Astrocyte of the cerebellum (primary cell): ENCODE data around the gene FAM53B.

Source experiments
- DNase-seq: peaks from one replicate; pipeline ENCODE4 v3.0.0-alpha.2; 2011; ENCODE audit warnings: low read depth
- H3K4me3 ChIP-seq: 2 replicates; pipeline ENCODE4 v1.5.1; 2011; ENCODE audit warnings: mild to moderate bottlenecking, low read depth, low read length, moderate library complexity
- CTCF ChIP-seq: IDR thresholded peaks from 2 replicates; pipeline ENCODE4 v1.5.1; 2012; ENCODE audit warnings: low read length, low read depth, moderate library complexity, mild to moderate bottlenecking; ENCODE audit errors: missing control alignments
- in situ Hi-C: cut with HindIII; loops from 2 replicates; pipeline ENCODE4 v1.10.0; 2017; ENCODE audit warnings: low sequenced_read_pairs

The FAM53B gene

GRCh38 chr10:124646483-124647352 is 97.5 kb downstream of the FAM53B start:
- no peak for TF ChIP-seq CTCF
- no peak overlapping the region for H3K4me3 ChIP-seq
- DNase-seq, result no peak
- in situ Hi-C loops, result no loop called here

DNA sequence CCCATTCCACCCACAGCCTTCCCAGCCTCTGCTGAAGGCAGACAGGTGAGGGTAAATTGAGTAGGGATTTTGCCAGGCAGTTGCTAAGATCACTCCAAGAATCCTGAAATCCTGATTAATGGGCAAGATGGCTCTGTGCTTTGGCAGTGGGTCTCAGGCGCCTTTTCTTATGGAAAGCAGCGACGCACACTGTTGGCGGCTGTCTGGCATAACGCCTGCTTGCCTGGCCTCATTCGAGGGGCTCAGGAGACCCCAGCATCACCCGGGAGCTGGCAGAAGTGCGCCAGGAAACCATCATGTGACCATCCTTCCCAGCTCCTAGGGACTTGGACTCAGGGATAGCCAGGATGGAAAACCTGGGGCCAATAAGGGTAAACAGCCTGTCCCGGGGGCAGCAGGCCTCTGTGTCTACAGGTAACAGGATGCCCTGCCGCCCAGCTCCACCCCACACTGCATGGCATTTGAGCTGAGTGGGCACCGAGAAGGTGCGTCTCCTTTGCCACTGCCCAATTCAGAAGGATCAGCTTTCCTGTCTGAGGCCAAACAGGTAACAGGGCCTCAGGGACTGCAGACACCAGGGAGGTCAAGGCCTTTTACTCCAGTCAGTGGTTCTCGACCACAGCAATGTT is 98.6 kb downstream of the FAM53B start:
- no peak for DNase-seq
- in situ Hi-C loops, result no loop called here
- no peak overlapping the region for H3K4me3 ChIP-seq
- TF ChIP-seq CTCF, result no peak

- in situ Hi-C loops, result no loop called here
- no peak overlapping the region for H3K4me3 ChIP-seq
- no peak for DNase-seq
- TF ChIP-seq CTCF, result no peak
Measured at GRCh38 chr10:124644771-124645415, 99.3 kb downstream of the FAM53B start.

DNA sequence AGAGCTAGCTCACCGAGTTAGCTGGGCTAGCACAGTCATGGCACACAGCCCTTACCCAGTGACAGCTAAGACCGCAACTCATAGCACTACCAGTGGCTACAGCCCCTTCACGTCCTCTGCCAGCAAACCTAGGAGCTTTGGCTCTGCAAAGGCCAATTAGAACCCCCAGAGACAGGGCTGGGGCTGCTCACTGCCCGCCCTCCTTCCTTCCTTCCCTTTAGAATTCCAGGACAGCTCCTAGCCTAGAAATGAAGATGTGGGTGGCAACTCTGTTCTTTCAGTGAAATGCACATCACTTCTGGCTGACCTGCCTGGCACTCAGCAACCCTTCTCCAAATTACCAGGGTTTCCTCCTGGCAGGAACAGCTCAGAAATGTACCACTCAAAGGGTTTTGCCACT is 99.9 kb downstream of the FAM53B start:
- in situ Hi-C loops, result no loop called here
- no peak overlapping the region for H3K4me3 ChIP-seq
- TF ChIP-seq CTCF, result no peak
- DNase-seq, result no peak

DNA sequence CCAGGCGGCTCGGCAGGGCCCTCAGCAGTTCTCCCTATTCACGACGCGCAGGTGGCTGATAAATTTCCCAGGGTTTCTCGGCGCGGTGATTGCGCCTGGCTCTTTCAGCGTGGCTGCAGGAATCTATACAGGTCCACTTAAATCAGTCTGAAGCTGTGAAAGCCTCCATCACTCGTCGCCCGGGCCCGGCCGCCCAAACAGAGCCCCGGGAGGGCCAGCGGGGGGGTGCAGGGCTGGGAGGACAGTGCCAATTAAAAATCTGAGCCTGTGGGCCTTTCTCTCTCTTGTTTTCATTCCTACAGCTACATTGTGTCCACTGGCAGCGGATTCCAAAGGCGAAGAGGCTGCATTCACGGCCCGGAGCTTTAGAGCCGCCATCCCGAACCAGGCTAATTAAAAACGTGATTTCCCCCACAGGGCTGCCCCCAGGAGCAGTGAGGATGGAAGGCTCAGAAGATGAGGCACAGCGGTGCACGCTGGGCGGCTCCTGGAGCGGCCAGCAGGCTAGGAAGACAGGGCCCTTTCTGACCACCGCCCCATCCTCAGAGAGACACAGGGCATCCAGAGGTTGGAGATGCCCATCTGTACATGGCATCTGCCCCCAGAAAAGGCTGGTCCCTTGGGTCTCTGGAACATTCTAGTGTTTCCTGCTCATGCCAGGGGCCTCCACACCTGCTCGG is 100.7 kb downstream of the FAM53B start:
- TF ChIP-seq CTCF, result no peak
- in situ Hi-C loops, result no loop called here
- no peak overlapping the region for H3K4me3 ChIP-seq
- DNase-seq, result no peak

- DNase-seq, result no peak
- in situ Hi-C loops, result no loop called here
- no peak overlapping the region for H3K4me3 ChIP-seq
- TF ChIP-seq CTCF, result no peak
Measured at GRCh38 chr10:124642088-124642710, 102.0 kb downstream of the FAM53B start.
